NCI-H526 treated with DMSO at 0.1 percent for 48 hours (cell line): Measurements from ENCODE around the gene ADCYAP1R1.

Experiments used
- DNase-seq: peaks from one replicate; lab custom pipeline; 2025; lab: John Stamatoyannopoulos, UW

The ADCYAP1R1 gene

DNA sequence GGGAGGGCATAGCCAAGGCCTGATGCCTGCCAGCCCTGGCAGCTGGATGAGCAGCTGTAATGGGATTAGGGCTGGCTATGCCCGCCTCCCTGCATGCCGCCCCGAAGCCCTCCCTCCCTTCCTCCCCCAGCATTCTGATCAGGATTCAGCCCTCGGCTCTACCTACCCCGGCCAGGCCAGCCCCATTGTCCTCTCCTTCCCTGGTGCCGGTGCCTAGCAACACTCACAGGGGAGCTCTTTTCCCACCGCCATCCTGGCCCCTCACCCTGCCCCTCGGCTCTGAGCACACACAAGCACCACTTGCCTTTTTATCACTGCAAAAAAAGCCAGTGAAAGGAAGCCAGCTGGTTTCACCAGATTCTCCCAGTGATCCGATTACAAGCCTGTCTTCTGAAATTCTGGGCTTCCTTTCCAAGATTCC is 9.0 kb upstream of the ADCYAP1R1 start:
- DNase-seq: no peak

DNA sequence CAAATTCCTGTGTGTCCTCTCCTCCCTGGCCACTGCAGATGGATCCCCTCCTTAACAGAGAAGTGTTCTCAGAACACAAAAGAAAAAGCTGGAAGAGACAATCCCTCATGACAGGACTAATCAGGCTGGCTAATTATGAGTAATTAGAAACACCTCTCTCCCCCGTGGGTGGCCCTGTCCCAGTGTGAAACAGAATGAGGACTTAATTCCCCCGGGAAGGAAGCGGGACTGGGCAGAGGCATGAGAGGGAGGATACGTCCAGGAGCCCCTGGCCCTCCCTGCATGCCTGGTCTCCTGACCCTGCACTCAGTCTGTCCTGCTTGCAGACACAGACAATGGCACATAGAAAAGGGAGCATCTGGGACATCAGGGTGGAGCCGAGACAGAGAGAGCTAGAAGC is 7.6 kb upstream of the ADCYAP1R1 start:
- no peak for DNase-seq

DNA sequence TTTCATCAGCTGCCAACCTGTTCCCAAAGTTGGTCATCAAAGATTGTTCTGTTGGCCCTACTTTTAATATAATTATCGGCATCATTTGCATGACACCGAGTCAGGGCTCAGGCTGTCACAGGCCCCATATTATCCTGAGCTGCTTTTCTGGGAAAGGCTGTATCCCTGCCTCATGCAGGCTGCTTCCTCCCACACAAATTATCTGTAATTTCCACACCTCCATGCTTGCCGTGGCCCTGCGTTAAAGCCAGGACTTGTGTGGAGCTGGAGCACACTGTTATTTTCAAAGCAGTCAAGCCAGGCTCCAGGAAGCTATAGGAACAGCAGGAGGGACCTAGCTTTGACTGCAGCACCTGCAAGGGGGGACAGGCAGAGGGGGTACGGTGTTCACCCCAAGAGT is 5.4 kb upstream of the ADCYAP1R1 start:
- peak; percentile 49 for DNase-seq

DNA sequence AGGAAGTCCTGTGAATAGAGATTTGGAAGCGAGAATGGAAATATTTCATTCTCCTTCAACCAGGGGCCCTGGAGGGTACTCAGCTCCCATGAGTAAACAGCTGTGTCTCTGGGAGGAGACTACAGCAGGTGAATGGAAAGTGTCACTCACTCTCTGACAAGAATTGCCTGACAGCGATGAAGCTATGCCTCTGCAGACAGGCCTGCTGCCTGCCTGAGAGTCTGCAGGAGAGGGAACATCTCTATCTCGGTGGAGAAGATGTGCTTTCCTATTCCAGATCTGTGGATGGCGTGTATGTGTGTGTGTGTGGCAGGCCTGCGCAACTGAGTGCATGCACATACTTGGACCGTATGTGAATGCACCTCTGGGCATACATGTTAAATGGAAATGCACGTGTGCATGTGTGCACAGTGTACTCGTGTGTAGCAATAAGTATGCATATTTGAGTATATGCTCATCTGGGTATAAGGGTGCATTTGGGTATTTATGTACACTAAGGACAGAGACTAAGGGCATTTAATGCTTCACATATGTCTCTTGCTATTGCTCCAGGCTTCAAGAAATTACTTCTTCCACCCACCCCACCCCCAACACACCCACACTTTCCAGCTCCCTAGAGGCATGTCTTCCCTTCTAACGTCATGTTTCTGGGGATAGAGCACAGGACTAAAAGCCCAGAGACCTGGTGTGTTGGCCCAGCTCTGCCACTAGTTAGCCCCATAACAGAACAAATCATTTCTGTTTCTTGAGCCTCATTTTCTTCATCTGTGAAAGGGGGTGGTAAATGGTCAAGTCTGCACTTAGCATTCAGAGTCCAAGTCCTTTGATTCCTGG is 4.6 kb upstream of the ADCYAP1R1 start:
- peak; percentile 38 for DNase-seq

DNA sequence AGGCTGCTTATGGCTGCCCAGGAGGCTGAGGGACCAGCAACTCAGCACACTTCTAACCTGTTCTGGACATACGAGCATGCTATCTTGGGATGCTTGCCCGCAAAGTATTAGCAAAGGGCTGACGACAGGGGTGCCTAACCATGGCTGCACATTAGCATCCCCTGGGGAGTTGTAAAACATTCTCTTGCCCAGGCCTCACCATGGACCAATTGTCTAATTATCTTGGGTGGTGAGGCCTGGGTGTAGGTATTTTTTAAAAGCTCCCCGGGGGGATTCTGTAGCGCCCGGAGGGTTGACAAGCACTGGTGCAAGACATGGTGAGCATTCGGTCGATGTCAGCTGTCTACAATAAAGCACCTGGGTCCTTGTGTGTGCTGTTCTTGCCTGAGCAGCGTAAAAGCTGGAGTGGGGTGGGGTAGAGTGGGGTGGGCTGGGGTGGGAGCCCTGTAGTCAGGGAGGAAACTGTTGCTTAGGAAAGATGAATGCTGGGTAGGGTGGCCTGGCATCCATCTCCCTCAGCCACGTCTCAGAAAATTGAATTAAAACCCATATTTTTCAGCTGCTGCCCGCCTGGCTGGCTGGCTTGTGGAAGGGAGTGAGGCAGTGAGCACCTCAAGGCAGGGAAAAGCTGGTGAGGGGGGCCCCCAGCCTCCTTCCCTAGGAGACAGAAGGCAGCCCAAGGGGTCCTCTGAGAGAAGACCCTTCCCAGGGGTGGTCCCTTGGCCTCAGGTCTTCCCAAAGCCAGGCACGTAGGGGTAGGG is 2.9 kb upstream of the ADCYAP1R1 start:
- peak; percentile 82 for DNase-seq

DNA sequence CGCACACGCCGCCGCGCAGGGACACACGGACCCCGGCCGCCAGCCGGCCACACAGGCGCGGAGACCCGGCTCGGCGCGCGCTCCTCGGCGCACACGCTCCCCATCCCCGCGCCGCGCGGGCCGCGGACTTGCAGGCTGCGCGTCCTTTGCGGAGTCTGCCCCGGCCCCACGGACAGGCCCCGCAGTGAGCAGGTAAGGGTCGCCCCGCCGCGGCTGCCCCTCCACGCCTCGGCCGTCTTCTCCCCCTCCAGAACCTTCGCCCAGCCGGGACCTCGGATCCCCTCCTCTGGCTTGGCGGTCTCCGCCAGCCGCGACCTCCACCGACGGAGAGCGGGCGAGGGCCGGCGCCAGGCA is 356 bp downstream of the ADCYAP1R1 start:
- no peak for DNase-seq

DNA sequence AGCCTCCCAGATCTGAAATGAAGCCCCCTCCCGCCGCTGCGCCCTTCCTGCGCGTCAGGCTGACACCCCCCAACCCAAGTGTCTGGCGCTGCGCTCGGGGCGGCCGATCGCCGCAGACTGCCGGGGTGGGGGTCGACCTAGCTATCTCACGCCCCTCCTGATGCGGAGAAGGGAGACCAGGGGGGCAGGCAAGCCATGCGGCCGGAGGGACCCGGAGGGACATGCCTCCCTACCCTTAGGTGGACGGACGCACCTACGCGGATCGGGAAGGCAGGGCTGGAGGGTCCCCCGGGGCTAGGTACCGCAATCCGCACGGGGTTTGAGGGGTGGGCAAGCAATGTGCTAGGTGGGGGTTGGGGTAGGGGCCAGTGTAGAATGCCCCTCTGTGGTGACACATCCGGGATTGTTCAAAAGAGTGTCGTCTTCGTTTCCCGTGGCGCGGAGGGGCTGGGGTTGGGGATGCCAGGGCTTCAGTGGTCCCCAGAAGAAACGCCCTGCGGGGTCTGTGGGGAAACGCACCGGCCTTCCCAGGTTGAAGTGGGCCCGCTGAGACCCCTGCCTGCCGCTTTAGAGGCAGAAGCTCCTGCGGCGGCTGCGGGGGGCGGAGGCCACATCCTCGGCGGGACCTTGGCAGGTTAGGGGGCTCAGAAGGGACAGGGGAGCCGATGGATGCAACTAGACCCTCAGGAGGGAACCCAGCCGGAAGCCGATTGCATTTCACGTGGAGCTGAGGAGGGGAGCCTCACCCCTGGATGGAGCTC is 913 bp downstream of the ADCYAP1R1 start:
- no peak for DNase-seq

DNA sequence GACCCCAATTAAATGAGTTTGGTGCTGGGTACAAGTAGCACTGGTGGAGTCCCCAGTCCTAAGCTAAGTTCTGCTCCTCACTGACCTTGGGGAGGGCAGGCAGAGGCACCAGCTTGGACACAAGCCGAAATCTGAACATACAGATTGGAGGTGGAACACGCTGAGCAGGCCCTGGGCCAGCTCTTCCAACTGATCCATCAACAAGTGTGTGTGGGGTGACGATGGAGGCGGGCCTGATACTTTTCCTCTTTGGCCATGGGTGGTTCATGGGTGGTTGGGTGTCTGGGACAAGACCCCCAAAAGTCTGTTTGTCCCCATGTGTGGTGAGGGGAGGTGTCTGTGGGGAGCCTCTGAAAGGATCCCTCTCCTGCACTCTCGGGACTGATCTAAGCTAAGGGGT is 1.9 kb downstream of the ADCYAP1R1 start:
- DNase-seq: no peak

DNA sequence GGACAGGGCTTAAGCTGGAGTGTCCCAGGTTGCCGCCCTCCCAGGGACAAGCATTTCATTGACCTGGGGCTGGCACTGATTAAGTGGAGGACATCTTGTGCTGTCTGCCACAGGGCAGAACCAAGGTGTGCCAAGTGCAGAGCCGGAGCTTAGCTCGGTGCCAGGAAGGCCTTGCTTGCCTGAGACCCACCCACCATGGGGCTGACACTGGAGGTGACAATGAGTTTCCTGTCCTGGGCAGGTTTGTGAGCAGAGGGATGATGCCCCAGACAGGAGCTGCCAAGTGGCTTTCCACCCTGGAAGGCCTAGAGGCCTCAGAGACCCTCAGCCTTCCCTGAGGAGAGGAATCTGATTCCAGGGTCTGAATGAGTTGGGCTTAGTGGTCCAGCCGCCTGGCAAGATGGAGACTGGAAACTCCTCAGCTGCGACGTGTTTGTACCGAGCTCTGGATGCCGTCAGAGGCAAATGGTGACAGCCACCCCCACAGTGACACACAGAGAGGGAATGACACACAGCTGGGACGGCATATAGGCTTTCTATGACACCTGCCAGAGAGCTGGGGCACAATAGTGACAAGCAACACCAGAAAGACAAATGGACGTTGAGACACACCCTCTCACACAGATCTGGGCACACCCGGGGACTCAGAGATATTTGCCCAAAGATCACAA is 2.6 kb downstream of the ADCYAP1R1 start:
- DNase-seq: no peak

DNA sequence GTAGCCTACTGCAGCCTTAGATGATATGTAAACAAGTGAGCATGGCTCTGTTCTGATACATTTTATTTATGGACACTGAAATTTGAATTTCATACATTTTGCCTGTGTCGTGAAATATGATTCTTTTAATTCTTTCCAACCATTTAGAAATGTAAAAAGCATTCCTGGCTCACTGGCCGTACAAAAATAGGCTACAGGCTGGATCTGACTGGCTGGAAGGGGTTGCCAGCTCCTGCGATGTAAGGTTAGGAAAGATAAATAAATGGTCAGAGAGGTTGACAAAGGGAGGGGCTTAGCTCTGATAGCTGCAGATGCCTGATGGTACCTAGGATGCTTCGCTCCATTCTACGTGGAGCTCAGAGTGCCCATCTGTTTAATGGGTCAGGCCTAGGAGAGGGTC is 3.4 kb downstream of the ADCYAP1R1 start:
- DNase-seq: no peak

DNA sequence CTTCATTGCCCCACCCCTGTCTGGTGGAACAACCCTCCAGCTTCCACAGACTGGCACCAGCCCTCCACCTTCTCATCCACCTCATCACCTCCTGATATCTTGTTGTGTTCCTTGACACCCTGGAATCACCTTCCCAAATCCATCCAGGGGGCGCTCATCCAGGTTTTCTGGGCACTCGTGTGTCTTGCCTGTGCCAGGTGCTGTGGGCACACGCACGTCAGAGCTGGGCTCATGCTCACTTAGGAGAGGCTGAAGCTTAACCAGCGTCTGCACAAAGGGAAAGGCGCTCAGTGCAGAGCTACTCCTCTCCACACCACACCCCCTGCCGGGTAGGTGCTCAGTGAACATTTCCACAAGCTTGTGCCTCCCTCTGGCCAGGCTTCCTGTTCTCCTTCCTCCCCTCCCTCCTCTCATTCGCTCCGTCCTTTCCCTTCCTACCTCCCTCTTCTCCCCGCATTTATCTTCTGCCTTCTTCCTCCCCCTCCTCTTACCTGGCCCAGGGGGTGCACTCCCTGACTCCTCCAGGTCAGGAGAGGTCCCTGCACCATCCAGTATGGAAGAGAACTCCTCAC is 4.8 kb downstream of the ADCYAP1R1 start:
- DNase-seq: no peak

DNA sequence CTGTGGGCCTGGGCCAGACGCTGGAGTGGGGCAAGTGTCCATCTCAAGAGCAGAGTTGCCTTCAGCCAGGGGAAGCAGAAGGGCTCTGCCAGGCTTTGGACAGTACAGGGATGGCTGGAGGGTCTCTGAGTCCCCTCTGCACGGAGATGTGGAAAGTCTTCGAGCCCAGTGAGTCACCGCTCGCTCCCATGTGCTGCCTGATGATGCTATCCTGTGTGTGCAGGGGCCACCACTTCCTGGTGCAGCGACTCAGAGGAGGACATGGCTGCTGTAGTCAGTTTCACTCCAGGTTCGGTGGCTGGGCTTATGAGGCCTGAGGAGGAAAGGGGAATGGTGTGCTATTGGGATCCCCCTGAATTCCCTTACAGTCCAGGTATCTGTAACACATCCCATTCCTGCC is 6.0 kb downstream of the ADCYAP1R1 start:
- DNase-seq: no peak

DNA sequence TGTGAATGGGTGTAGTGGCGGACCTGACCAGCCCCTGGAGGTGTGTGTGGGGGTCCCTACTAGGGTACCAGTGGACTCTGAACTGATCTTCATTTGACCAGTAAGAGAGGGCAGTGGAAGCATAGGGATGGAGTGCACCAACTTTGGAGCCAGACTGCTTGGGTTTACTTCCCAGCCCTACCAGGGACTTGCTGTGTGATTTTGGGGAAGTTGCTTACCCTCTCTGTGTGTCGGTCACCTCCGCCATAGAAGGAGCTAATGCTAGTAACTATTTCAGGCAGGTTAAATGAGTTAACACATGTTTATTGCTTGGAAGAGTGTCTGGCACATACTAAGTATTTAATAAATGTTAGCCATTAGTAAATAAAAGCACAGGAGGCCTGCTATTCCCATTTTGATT is 6.6 kb downstream of the ADCYAP1R1 start:
- no peak for DNase-seq

DNA sequence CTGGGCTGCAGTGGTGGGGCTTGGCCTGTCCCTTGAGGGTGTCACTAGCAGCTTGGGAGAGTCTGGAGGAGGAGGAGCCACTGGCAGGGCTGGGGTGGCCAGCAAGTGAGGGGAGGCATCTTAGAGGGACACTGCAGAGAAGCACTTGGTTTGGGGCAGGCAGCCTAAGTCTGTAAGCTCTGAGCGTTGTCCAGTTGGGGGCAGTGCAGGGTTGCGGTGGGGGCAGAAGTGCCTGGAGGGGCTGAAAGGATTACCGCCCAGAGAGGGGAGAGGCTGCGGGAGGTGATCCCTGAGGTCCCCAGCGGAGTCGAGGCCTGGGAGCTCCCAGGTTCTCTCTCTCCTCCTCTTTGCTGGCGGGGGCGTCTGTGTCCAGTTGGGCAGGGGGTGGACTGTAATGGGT is 7.4 kb downstream of the ADCYAP1R1 start:
- no peak for DNase-seq

DNA sequence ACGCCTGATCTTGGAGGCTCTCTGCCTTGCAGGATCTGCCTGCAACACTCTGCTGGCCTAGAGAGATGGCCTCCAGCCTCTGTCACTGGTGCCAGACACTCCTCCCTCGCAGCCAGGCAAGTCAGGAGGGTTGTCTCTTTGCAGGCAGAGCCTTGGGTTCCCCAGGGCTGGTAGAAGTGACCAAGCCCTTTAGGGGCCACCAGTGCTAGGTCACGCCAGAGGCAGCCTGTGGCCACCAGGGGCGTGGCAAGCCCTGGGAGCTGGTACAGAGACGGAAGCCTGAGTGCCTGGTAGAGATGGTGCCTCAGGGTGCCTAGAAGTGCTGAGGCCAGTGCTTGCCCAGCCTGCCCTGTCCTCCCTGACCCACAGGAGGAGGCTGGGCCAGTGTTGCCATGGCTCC is 9.1 kb downstream of the ADCYAP1R1 start:
- no peak for DNase-seq

DNA sequence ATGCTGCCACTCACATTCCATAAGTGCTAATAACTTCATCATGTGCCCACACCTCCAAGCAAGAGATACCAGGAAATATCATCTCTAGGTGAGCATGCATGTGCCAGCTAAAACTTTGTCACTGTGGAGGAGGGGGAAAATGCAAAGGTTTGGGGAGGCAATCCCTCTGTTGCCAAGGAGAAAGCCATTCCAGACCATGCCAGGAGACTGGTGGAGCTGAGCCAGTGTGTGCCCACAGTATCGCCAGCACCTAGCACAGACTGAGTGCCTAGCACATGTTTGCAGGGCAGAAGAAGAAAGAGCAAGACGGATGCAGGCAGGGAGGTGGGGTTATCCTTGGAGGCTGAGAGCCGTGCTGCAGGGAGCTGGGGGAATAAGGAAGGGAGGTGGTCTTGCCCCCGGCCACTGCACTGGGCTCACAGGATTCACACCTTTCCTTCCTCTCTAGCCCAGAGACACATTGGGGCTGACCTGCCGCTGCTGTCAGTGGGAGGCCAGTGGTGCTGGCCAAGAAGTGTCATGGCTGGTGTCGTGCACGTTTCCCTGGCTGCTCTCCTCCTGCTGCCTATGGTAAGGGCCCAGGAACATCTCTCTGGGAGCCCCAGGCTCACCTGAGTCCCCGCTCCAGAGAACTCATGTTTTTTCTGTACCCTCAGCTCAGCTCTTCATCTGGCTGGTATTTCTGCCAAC is 10.8 kb downstream of the ADCYAP1R1 start:
- DNase-seq: no peak

DNA sequence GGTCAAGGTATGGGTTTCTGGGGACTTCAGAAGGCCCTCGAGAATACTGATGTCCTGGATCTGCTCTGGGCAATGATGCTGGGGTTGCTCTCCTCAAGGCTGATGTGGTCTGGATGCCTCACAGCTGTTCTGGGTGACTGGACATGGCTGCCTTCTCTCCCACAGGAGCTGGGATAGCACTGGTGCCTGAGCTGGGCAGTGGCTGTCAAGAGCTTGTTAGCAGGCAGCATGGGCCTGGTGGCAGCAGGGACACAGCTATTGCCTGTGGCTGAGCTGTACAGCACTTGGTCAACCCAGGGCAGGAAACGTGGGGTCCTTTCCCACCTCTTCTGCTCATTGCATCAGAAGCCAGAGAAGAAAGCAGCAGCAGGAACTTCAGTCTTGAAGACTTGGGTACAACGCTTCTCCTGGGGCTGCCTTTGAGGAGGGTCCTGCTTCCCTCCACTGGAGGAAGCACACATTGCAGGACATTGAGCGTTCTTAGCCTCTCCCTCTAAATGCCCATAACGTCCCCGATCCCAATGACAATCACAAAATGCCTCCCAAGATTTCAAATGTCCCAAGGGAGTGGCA is 13.0 kb downstream of the ADCYAP1R1 start:
- DNase-seq: no peak

DNA sequence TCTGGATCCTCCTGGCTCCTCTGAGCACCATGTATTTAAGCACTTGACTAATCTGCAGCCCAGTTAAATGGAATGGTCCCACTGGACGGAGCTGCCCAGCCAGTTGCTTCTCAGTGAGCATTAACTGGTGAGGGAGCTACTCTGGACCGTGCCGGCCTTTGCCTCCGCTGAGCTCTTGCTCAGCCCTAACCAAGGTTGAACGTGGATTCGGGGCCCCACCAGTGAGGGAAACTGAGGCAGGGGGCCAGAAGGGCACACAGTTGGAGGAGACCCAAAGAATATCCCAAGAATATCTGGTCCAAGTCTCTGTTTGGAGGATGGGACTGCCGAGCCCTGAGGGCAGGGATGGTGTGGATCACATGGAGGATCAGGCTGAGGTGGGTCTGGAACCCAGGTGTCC is 13.7 kb downstream of the ADCYAP1R1 start:
- no peak for DNase-seq

DNA sequence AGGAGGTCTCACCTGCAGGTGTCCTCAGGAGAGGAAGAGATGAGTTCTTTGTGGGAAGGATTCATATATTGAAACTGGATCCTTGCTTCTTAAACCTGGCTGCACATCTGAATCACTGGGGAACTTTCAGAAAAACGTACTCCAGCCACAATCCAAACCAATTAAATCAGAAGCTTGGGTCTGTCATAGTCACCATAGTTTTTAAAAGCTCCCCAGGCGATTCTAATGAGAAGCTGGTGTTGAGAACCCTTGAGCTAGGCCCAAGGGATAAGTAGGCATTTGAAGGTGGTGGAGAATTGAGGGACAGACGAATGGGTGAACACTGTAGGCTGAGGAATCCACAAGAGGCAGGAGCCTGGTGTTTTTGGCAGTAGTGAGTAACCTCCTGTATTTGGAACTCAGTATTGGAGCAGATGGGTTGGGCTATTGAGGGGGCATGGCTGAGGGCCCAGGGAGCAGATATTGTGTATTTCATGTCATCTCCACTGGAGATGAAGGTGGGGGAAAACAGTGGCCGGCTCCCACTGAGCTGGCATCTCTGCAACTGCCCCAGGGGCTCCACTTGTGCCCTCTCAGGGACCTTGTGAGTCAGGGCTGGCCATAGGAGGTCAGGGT is 14.5 kb downstream of the ADCYAP1R1 start:
- no peak for DNase-seq

DNA sequence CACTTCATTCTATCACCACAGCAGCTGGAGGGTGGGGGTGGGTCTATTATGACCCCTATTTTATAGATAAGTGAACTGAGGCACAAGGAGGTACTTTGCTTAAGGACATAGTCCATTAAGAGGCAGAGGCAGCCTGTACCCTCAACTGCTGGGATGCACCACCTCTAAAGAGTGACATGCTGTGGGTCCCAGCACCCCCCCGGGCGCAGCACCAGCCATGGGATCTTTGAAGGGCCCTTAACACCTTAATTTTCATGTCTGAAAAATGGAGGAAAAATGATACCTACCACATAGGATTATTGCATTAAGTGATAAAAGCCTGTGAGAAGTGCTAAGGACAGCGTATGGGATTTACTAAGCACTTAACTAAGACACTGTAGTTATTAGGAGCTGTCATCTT is 15.4 kb downstream of the ADCYAP1R1 start:
- no peak for DNase-seq
